Keratinocyte (primary cell): ENCODE measurements around the gene ITPR2. TPM values are rescaled to one million over a fixed set of nuclear protein-coding genes. Genes with fewer than 3 reads are reported as not detected.
A peak's percentile ranks its signal among the peaks of the same experiment; 100 is the strongest.
"Not testable (repeated sequence)": the region's sequence is repeated elsewhere in the genome, so short reads cannot be mapped to it uniquely, and the experiment has no call there.

Source experiments
- DNase-seq: peaks from one replicate; pipeline ENCODE4 v3.0.0-alpha.2; 2011; ENCODE audit warnings: low read depth, missing footprints, low spot score
- FAIRE-seq: peaks from 2 replicates; lab custom pipeline; 2011; peaks lifted over from hg19 to GRCh38; lab: Jason Lieb, UNC
- H2AFZ ChIP-seq: 2 replicates; pipeline ENCODE4 v1.6.0; 2012; ENCODE audit warnings: low read length, control low read depth, inconsistent platforms; ENCODE audit not compliant: control insufficient read depth
- H3K27ac ChIP-seq: 2 replicates; pipeline ENCODE4 v1.5.1; 2011; ENCODE audit warnings: low read length; ENCODE audit not compliant: control insufficient read depth, insufficient read depth
- H3K27me3 ChIP-seq: 3 replicates; pipeline ENCODE4 v1.6.0; 2011; ENCODE audit warnings: low read length; ENCODE audit not compliant: control insufficient read depth, insufficient read depth; ENCODE audit errors: extremely low read depth
- H3K36me3 ChIP-seq, 2 experiments: 2 replicates in 1 of 2; 3 replicates in 1 of 2; pipeline ENCODE4 v1.5.1; 2011; ENCODE audit warnings: low read length in 2 of 2, mild to moderate bottlenecking in 1 of 2; ENCODE audit not compliant: control insufficient read depth in 2 of 2, insufficient read depth in 2 of 2; ENCODE audit errors: extremely low read depth in 1 of 2
- H3K4me1 ChIP-seq: 3 replicates; pipeline ENCODE4 v1.5.1; 2011; ENCODE audit warnings: low read length; ENCODE audit not compliant: control insufficient read depth, insufficient read depth; ENCODE audit errors: extremely low read depth
- H3K4me2 ChIP-seq: 3 replicates; pipeline ENCODE4 v1.6.0; 2011; ENCODE audit warnings: low read depth, low read length; ENCODE audit not compliant: control insufficient read depth, insufficient read depth; ENCODE audit errors: extremely low read depth
- H3K4me3 ChIP-seq, 3 experiments: fragments of 200-600 bp in 1 of 3; sonication (generic) in 1 of 3; 2 replicates in 2 of 3; 3 replicates in 1 of 3; pipeline ENCODE4 v1.5.1; 2011 to 2016; ENCODE audit warnings: low read length in 3 of 3, mild to moderate bottlenecking in 3 of 3, control low read depth in 2 of 3, inconsistent platforms in 1 of 3, low read depth in 1 of 3, mixed read lengths in 1 of 3, mixed run types in 1 of 3, moderate library complexity in 1 of 3; ENCODE audit not compliant: control insufficient read depth in 2 of 3, insufficient read depth in 2 of 3; ENCODE audit errors: extremely low read depth in 1 of 3
- H3K79me2 ChIP-seq: 2 replicates; pipeline ENCODE4 v1.6.0; 2012; ENCODE audit warnings: low read length; ENCODE audit not compliant: control insufficient read depth, insufficient read depth
- H3K9ac ChIP-seq: 3 replicates; pipeline ENCODE4 v1.6.0; 2011; ENCODE audit warnings: low read length; ENCODE audit not compliant: control insufficient read depth, insufficient read depth; ENCODE audit errors: extremely low read depth
- H3K9me1 ChIP-seq: 3 replicates; pipeline ENCODE4 v1.6.0; 2011; ENCODE audit warnings: low read length; ENCODE audit not compliant: control insufficient read depth, insufficient read depth; ENCODE audit errors: extremely low read depth
- H3K9me3 ChIP-seq: 2 replicates; pipeline ENCODE4 v1.5.1; 2012; ENCODE audit warnings: low read depth, low read length; ENCODE audit not compliant: control insufficient read depth
- H4K20me1 ChIP-seq: 3 replicates; pipeline ENCODE4 v1.6.0; 2011; ENCODE audit warnings: low read length; ENCODE audit not compliant: control insufficient read depth, insufficient read depth; ENCODE audit errors: extremely low read depth
- CTCF ChIP-seq, 3 experiments: IDR thresholded peaks in 1 of 3; conservative IDR thresholded peaks in 1 of 3; optimal IDR thresholded peaks in 1 of 3; 2 replicates in 2 of 3; 3 replicates in 1 of 3; pipeline versions ENCODE3 to v1.5.1; 2011; ENCODE audit warnings: low read length in 3 of 3, mild to moderate bottlenecking in 3 of 3, moderate library complexity in 2 of 3, control low read depth in 1 of 3, inconsistent platforms in 1 of 3; ENCODE audit not compliant: insufficient read depth in 2 of 3; ENCODE audit errors: extremely low read depth in 1 of 3
- EZH2 ChIP-seq: IDR thresholded peaks from one replicate; pipeline ENCODE4 v1.6.1; 2012; ENCODE audit warnings: inconsistent platforms, mild to moderate bottlenecking, low read length, moderate library complexity
- dilution Hi-C: fragments of 300-500 bp; cut with MboI; formaldehyde crosslinking; loops from one replicate; pipeline ENCODE4 v1.7.0; 2020; ENCODE audit warnings: low sequenced_read_pairs; ENCODE audit not compliant: extremely low pct_ligation_motif_present
- polyA plus RNA-seq, 5 experiments: library from polyadenylated mRNA; depleted of rRNA in 3 of 5; stranded (reverse) in 3 of 5; stranded (forward) in 1 of 5; unstranded in 1 of 5; fragments of >200 nt; gene quantifications; 1 replicate in 1 of 5; 2 replicates in 3 of 5; 3 replicates in 1 of 5; pipeline versions ENCODE4 v1.2.1 to v1.2.3, GENCODE V29; 2011 to 2012; ENCODE audit warnings: missing spikeins in 2 of 5, low read depth in 1 of 5, low replicate concordance in 1 of 5

Gene ITPR2
- polyA plus RNA-seq, 1 donor (not counting 4 experiments of a cell fraction or from before 2014, with no cell fraction given), result 7.6 TPM

GRCh38 chr12:26786865-26787514 is 46.0 kb downstream of the ITPR2 start:
- TF ChIP-seq CTCF (optimal IDR thresholded peaks at IDR 0.05 in 1 of 3, IDR thresholded peaks at IDR 0.05 in 1 of 3, conservative IDR thresholded peaks at IDR 0.05 in 1 of 3; ENCODE audit: extremely low read depth in 1 of 3, insufficient read depth in 2 of 3, low read length in 3 of 3) (no peak), EZH2 (no peak)
- Histone ChIP-seq H3K4me3 (no peak overlapping the region), H4K20me1 (no peaks in the 10 kb centered on the region), H3K9me1 (no peaks in the 10 kb centered on the region), H3K36me3 (no peaks in the 10 kb centered on the region), H3K9ac (no peak overlapping the region), H3K27ac (no peak overlapping the region), H2AFZ (no peak overlapping the region), H3K4me1 (peaks cover 10% of the 10 kb centered on the region), H3K27me3 (no peaks in the 10 kb centered on the region), H3K9me3 (no peaks in the 10 kb centered on the region), H3K79me2 (no peaks in the 10 kb centered on the region), H3K4me2 (no peak overlapping the region)
- FAIRE-seq (peak; percentile 67), DNase-seq (no peak)
- dilution Hi-C loops, result no loop called here

- Histone ChIP-seq H3K9ac (no peak overlapping the region), H3K27ac (no peak overlapping the region), H2AFZ (no peak overlapping the region), H3K79me2 (no peaks in the 10 kb centered on the region), H4K20me1 (no peaks in the 10 kb centered on the region), H3K27me3 (no peaks in the 10 kb centered on the region), H3K9me3 (no peaks in the 10 kb centered on the region), H3K4me3 (no peak overlapping the region), H3K9me1 (no peaks in the 10 kb centered on the region), H3K4me2 (no peak overlapping the region), H3K4me1 (peaks cover 10% of the 10 kb centered on the region), H3K36me3 (no peaks in the 10 kb centered on the region)
- FAIRE-seq (no peak), DNase-seq (no peak)
- dilution Hi-C loops, result no loop called here
- no peak for TF ChIP-seq CTCF (optimal IDR thresholded peaks at IDR 0.05 in 1 of 3, IDR thresholded peaks at IDR 0.05 in 1 of 3, conservative IDR thresholded peaks at IDR 0.05 in 1 of 3; ENCODE audit: extremely low read depth in 1 of 3, insufficient read depth in 2 of 3, low read length in 3 of 3)
- TF ChIP-seq EZH2, result no peak
Measured at GRCh38 chr12:26786491-26786864, 46.5 kb downstream of the ITPR2 start.

DNA sequence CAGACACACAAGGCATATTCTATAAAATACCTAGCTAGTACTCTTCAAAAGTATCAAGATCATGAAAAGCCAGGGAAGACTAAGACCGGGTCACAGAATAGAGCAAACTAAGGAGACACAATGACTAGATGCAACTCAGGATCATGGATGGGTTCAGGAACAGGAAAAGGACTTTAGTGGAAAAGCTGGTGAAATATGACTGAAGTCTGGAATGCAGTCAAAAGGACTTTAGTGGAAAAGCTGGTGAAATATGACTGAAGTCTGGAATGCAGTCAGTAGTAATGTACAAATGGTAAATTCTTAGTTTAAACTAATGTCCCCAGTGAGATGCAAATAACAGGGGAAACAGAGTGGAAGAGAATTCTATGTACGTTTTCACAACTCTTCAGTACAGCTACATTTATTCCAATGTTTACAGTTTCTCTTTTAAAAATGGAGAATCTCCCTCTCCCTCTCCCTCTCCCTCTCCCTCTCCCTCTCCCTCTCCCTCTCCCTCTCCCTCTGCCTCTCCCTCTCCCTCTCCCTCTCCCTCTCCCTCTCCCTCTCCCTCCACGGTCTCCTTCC is 49.1 kb downstream of the ITPR2 start:
- FAIRE-seq, DNase-seq, H4K20me1 ChIP-seq, H3K27ac ChIP-seq, H3K27me3 ChIP-seq, H3K9ac ChIP-seq, H3K79me2 ChIP-seq, H3K9me1 ChIP-seq, dilution Hi-C loops, H3K36me3 ChIP-seq, H3K4me1 ChIP-seq, H3K4me2 ChIP-seq, H3K9me3 ChIP-seq, H2AFZ ChIP-seq, H3K4me3 ChIP-seq: not testable (repeated sequence)
